ENCODE measurements around the gene SLC9A9.

Gene SLC9A9

DNA sequence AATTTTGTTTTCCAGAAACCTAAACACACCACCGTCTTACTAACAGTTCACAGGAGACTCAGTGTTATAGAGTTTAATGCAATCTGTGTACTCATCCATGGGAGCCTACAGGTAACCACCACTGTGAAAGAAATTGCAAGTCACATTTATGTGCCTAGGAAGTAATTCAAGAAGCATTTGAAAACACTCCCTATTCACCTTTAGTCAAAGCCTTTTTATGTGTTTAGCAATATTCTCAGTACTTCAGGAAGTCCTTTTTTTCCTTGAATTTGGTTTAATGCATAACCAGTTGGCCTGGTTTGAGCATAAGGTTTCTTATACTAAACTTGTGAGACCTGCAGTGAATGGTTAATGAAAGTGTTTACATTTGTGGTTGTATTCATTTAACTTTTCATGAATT is 382.6 kb downstream of the SLC9A9 start:
- no peak for ATAC-seq
- TF ChIP-seq PPARA (CRISPR knock-in tag; IDR thresholded peaks at IDR 0.05; ENCODE audit: borderline replicate concordance) (no peak), ZNF8 (CRISPR knock-in tag; IDR thresholded peaks at IDR 0.05) (no peak), ZNF565 (CRISPR knock-in tag; conservative IDR thresholded peaks at IDR 0.05; ENCODE audit: low read depth) (no peak), ZFP3 (CRISPR knock-in tag; IDR thresholded peaks at IDR 0.05) (no peak), BACH2 (CRISPR knock-in tag; IDR thresholded peaks at IDR 0.05; ENCODE audit: borderline replicate concordance) (no peak), ZFP30 (CRISPR knock-in tag; IDR thresholded peaks at IDR 0.05) (no peak), ZC3H10 (CRISPR knock-in tag; IDR thresholded peaks at IDR 0.05) (no peak), TOX (CRISPR knock-in tag; IDR thresholded peaks at IDR 0.05; ENCODE audit: borderline replicate concordance) (no peak), OSR1 (CRISPR knock-in tag; IDR thresholded peaks at IDR 0.05) (no peak), CSDC2 (CRISPR knock-in tag; IDR thresholded peaks at IDR 0.05) (no peak)
- TF ChIP-seq, protein P1, sequence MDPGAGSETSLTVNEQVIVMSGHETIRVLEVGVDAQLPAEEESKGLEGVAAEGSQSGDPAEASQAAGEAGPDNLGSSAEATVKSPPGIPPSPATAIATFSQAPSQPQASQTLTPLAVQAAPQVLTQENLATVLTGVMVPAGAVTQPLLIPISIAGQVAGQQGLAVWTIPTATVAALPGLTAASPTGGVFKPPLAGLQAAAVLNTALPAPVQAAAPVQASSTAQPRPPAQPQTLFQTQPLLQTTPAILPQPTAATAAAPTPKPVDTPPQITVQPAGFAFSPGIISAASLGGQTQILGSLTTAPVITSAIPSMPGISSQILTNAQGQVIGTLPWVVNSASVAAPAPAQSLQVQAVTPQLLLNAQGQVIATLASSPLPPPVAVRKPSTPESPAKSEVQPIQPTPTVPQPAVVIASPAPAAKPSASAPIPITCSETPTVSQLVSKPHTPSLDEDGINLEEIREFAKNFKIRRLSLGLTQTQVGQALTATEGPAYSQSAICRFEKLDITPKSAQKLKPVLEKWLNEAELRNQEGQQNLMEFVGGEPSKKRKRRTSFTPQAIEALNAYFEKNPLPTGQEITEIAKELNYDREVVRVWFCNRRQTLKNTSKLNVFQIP (CRISPR knock-in tag; IDR thresholded peaks at IDR 0.05; ENCODE audit: borderline replicate concordance, low read depth), result no peak

DNA sequence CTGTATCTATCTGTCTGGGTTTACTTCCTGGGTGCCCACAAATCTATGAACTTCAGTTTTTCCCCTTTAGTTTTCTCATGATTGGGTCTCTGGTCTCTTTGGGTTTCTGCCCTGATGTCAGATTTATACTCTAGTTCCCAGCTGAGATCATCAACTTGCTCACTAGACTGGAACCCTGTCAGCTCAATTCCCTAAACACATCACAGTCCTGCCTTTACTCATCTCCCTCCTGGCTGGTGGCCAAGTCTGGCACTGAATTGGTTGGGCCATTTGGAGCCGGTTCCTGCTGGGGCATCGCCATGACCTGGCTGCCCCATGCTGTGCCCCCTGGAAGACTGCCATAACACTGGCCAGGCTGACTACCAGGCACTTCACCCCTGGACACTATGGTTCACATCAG is 383.4 kb downstream of the SLC9A9 start:
- no peak for TF ChIP-seq BACH2 (CRISPR knock-in tag; IDR thresholded peaks at IDR 0.05; ENCODE audit: borderline replicate concordance)
- no peak for ATAC-seq

DNA sequence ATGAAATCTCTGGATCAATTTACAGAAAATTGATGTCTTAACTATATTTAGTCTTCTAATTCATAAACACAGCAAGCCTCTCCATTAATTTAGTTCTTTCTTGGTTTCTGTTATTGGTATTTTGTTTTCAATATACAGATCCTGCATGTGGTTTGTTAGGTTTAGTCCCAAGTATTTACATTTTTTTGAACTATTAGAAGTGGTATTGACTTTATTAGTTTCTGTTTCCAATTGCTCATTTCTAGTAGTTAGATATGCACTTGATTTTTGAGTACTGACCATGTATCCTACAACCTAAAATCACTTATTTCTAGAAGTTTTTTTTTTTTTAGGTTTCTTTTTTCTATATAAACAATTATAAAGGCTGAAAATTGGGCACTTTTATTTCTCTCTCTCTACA is 392.8 kb downstream of the SLC9A9 start:
- TF ChIP-seq PPARA (CRISPR knock-in tag; IDR thresholded peaks at IDR 0.05; ENCODE audit: borderline replicate concordance) (no peak), CSDC2 (CRISPR knock-in tag; IDR thresholded peaks at IDR 0.05) (no peak), TCF4 (CRISPR knock-in tag; IDR thresholded peaks at IDR 0.05; ENCODE audit: borderline replicate concordance) (no peak), ISL1 (CRISPR knock-in tag; IDR thresholded peaks at IDR 0.05) (no peak), ZNF8 (CRISPR knock-in tag; IDR thresholded peaks at IDR 0.05) (no peak), ZFP3 (CRISPR knock-in tag; IDR thresholded peaks at IDR 0.05) (no peak), GLIS3 (CRISPR knock-in tag; IDR thresholded peaks at IDR 0.05) (no peak), ZC3H10 (CRISPR knock-in tag; IDR thresholded peaks at IDR 0.05) (no peak), ZNF565 (CRISPR knock-in tag; conservative IDR thresholded peaks at IDR 0.05; ENCODE audit: low read depth) (no peak), ARNTL (CRISPR knock-in tag; IDR thresholded peaks at IDR 0.05; ENCODE audit: borderline replicate concordance, low read depth) (no peak)
- TF ChIP-seq, protein P2, sequence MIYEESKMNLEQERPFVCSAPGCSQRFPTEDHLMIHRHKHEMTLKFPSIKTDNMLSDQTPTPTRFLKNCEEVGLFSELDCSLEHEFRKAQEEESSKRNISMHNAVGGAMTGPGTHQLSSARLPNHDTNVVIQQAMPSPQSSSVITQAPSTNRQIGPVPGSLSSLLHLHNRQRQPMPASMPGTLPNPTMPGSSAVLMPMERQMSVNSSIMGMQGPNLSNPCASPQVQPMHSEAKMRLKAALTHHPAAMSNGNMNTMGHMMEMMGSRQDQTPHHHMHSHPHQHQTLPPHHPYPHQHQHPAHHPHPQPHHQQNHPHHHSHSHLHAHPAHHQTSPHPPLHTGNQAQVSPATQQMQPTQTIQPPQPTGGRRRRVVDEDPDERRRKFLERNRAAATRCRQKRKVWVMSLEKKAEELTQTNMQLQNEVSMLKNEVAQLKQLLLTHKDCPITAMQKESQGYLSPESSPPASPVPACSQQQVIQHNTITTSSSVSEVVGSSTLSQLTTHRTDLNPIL (CRISPR knock-in tag; IDR thresholded peaks at IDR 0.05; ENCODE audit: low read depth), result no peak
- TF ChIP-seq, protein P3, sequence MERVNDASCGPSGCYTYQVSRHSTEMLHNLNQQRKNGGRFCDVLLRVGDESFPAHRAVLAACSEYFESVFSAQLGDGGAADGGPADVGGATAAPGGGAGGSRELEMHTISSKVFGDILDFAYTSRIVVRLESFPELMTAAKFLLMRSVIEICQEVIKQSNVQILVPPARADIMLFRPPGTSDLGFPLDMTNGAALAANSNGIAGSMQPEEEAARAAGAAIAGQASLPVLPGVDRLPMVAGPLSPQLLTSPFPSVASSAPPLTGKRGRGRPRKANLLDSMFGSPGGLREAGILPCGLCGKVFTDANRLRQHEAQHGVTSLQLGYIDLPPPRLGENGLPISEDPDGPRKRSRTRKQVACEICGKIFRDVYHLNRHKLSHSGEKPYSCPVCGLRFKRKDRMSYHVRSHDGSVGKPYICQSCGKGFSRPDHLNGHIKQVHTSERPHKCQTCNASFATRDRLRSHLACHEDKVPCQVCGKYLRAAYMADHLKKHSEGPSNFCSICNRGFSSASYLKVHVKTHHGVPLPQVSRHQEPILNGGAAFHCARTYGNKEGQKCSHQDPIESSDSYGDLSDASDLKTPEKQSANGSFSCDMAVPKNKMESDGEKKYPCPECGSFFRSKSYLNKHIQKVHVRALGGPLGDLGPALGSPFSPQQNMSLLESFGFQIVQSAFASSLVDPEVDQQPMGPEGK (CRISPR knock-in tag; IDR thresholded peaks at IDR 0.05; ENCODE audit: borderline replicate concordance), result no peak
- TF ChIP-seq, protein P4, sequence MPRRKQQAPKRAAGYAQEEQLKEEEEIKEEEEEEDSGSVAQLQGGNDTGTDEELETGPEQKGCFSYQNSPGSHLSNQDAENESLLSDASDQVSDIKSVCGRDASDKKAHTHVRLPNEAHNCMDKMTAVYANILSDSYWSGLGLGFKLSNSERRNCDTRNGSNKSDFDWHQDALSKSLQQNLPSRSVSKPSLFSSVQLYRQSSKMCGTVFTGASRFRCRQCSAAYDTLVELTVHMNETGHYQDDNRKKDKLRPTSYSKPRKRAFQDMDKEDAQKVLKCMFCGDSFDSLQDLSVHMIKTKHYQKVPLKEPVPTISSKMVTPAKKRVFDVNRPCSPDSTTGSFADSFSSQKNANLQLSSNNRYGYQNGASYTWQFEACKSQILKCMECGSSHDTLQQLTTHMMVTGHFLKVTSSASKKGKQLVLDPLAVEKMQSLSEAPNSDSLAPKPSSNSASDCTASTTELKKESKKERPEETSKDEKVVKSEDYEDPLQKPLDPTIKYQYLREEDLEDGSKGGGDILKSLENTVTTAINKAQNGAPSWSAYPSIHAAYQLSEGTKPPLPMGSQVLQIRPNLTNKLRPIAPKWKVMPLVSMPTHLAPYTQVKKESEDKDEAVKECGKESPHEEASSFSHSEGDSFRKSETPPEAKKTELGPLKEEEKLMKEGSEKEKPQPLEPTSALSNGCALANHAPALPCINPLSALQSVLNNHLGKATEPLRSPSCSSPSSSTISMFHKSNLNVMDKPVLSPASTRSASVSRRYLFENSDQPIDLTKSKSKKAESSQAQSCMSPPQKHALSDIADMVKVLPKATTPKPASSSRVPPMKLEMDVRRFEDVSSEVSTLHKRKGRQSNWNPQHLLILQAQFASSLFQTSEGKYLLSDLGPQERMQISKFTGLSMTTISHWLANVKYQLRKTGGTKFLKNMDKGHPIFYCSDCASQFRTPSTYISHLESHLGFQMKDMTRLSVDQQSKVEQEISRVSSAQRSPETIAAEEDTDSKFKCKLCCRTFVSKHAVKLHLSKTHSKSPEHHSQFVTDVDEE (CRISPR knock-in tag; IDR thresholded peaks at IDR 0.05), result no peak
- TF ChIP-seq, protein P5, sequence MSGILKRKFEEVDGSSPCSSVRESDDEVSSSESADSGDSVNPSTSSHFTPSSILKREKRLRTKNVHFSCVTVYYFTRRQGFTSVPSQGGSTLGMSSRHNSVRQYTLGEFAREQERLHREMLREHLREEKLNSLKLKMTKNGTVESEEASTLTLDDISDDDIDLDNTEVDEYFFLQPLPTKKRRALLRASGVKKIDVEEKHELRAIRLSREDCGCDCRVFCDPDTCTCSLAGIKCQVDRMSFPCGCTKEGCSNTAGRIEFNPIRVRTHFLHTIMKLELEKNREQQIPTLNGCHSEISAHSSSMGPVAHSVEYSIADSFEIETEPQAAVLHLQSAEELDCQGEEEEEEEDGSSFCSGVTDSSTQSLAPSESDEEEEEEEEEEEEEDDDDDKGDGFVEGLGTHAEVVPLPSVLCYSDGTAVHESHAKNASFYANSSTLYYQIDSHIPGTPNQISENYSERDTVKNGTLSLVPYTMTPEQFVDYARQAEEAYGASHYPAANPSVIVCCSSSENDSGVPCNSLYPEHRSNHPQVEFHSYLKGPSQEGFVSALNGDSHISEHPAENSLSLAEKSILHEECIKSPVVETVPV (CRISPR knock-in tag; IDR thresholded peaks at IDR 0.05), result no peak
- no peak for ATAC-seq

DNA sequence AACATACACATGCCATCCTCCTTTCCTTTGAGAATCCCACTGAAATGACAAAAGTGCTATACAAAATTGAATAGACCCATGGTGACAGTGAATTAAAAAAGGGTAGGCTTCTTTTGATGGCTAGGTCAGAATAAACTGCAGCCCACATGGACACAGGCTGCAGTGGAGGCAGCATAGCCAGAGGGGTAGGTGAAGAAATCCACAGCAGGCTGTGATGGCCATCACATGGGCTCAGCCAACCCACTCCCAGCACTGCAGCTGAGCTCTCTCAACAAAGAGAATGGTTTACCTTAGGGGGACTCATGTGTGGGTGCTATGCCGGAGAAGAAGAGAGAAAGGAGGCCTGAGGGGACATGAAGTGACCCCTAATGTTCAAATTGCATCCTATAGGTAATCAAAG is 397.6 kb downstream of the SLC9A9 start:
- no peak for ATAC-seq
- TF ChIP-seq ESRRG (CRISPR knock-in tag; IDR thresholded peaks at IDR 0.05) (no peak), CSDC2 (CRISPR knock-in tag; IDR thresholded peaks at IDR 0.05) (no peak), ARNTL (CRISPR knock-in tag; IDR thresholded peaks at IDR 0.05; ENCODE audit: borderline replicate concordance, low read depth) (no peak), BACH2 (CRISPR knock-in tag; IDR thresholded peaks at IDR 0.05; ENCODE audit: borderline replicate concordance) (no peak), TCF4 (CRISPR knock-in tag; IDR thresholded peaks at IDR 0.05; ENCODE audit: borderline replicate concordance) (no peak), RARB (CRISPR knock-in tag; IDR thresholded peaks at IDR 0.05) (no peak), ZNF565 (CRISPR knock-in tag; conservative IDR thresholded peaks at IDR 0.05; ENCODE audit: low read depth) (no peak), TOX (CRISPR knock-in tag; IDR thresholded peaks at IDR 0.05; ENCODE audit: borderline replicate concordance) (no peak), OSR1 (CRISPR knock-in tag; IDR thresholded peaks at IDR 0.05) (no peak), ZC3H10 (CRISPR knock-in tag; IDR thresholded peaks at IDR 0.05) (no peak), GLIS3 (CRISPR knock-in tag; IDR thresholded peaks at IDR 0.05) (no peak)
- TF ChIP-seq, protein P2 (CRISPR knock-in tag; IDR thresholded peaks at IDR 0.05; ENCODE audit: low read depth), result no peak
- TF ChIP-seq, protein P5 (CRISPR knock-in tag; IDR thresholded peaks at IDR 0.05), result no peak
